Measurements from ENCODE around the gene RPL15.

The RPL15 gene

DNA sequence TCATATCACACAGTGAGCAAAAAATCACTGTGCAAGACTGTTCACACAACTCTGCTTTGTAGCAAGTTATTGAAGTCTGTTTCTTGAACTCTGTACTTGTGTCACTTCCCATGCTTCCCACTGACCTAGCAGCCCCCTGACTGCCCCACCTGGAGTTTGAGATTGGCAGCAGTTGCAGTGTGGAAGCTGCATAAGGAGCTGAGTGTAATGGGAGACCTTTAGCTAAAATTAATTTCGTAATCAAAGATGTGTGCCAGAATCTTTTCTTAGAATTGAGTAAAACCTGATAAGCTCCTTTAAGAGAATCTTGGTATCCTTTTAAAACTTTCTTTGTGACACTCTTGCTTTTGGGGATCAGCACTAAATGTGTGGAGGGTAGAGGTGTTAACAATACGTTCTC, 43.0 kb upstream of the RPL15 start:
- H3K4me3 ChIP-seq (replicated peaks; ENCODE audit: low read depth, low read length) = no peak overlapping the region
- TF ChIP-seq, protein P1, sequence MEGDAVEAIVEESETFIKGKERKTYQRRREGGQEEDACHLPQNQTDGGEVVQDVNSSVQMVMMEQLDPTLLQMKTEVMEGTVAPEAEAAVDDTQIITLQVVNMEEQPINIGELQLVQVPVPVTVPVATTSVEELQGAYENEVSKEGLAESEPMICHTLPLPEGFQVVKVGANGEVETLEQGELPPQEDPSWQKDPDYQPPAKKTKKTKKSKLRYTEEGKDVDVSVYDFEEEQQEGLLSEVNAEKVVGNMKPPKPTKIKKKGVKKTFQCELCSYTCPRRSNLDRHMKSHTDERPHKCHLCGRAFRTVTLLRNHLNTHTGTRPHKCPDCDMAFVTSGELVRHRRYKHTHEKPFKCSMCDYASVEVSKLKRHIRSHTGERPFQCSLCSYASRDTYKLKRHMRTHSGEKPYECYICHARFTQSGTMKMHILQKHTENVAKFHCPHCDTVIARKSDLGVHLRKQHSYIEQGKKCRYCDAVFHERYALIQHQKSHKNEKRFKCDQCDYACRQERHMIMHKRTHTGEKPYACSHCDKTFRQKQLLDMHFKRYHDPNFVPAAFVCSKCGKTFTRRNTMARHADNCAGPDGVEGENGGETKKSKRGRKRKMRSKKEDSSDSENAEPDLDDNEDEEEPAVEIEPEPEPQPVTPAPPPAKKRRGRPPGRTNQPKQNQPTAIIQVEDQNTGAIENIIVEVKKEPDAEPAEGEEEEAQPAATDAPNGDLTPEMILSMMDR (IDR thresholded peaks at IDR 0.05; ENCODE audit: low read length, missing control alignments) = no peak
- DNase-seq (ENCODE audit: low read depth) = peak; percentile 47

- DNase-seq (ENCODE audit: low read depth) = peak; percentile 52
- H3K4me3 ChIP-seq (replicated peaks; ENCODE audit: low read depth, low read length) = no peak overlapping the region
- TF ChIP-seq, protein P1 (IDR thresholded peaks at IDR 0.05; ENCODE audit: low read length, missing control alignments) = no peak
Observed at GRCh38 chr3:23874359-23875112, 42.4 kb upstream of the RPL15 start.

DNA sequence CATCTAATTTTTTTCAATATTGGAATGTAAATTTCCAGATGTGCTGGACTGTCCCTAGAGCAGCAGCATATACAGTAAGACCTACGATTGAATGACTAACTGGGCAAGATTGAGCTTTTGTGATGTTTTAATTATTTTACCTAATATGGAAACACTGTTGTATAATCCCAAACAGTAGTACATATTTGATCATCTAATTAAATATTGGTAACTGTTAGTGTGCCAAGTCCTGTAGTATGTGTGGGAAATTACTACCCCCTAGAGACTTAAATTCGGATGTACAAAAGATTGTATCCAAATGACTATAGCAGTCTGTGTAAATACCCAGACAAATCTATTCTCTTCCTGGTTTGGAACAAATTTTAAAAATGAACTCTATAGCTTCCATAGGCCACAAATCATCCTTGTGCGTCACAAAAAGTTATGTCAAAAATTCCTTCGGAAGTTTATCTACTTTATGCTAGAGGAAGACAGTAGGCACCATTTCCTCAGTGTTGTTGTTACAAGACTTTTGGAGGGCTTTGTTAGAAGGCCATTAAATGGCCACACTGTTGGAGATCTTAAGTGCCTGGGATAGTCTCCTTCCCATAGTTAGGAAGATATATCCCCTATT, 41.7 kb upstream of the RPL15 start:
- DNase-seq (ENCODE audit: low read depth) = no peak
- TF ChIP-seq, protein P1 (IDR thresholded peaks at IDR 0.05; ENCODE audit: low read length, missing control alignments) = no peak
- H3K4me3 ChIP-seq (replicated peaks; ENCODE audit: low read depth, low read length) = no peak overlapping the region

DNA sequence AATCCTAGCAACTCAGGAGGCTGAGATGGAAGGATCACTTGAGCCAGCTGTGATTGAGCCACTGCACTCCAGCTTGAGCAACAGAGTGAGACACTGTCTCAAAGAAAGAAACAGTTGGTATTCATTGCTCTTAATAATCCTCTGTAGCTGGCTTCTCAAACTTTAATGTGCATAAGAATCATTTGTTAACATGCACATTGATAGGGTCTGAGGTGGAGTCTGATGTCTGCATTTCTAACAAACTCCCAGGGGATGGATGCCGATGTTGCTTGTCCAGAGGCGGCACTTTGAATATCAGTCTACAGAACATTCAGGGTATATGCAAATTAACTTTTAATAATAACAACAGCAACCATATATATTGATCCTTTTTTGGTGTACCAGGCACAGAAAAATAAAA, 40.0 kb upstream of the RPL15 start:
- TF ChIP-seq, protein P1 (IDR thresholded peaks at IDR 0.05; ENCODE audit: low read length, missing control alignments) = no peak
- DNase-seq (ENCODE audit: low read depth) = no peak
- H3K4me3 ChIP-seq (replicated peaks; ENCODE audit: low read depth, low read length) = no peak overlapping the region

GRCh38 chr3:23877329-23877980, 39.5 kb upstream of the RPL15 start:
- peak; percentile 95 for DNase-seq (ENCODE audit: low read depth)
- H3K4me3 ChIP-seq (replicated peaks; ENCODE audit: low read depth, low read length) = no peak overlapping the region
- TF ChIP-seq, protein P1 (IDR thresholded peaks at IDR 0.05; ENCODE audit: low read length, missing control alignments) = no peak

GRCh38 chr3:23879485-23879884, 37.4 kb upstream of the RPL15 start:
- H3K4me3 ChIP-seq (replicated peaks; ENCODE audit: low read depth, low read length) = no peak overlapping the region
- DNase-seq (ENCODE audit: low read depth) = no peak
- TF ChIP-seq, protein P1 (IDR thresholded peaks at IDR 0.05; ENCODE audit: low read length, missing control alignments) = no peak
